ENCODE data around the gene JAM2.

GRCh38 chr21:25658427-25659035 is 19.5 kb downstream of the JAM2 start:
- TF ChIP-seq CTCF (IDR thresholded peaks at IDR 0.05), result no peak
- no peak for TF ChIP-seq POLR2A (IDR thresholded peaks at IDR 0.05)
